ENCODE measurements around the gene GRSF1.
"Not testable (repeated sequence)": the region's sequence is repeated elsewhere in the genome, so short reads cannot be mapped to it uniquely, and the experiment has no call there.

GRSF1 gene

GRCh38 chr4:70831293-70831692 lies 8.4 kb downstream of the GRSF1 start:
- no peak for DNase-seq

GRCh38 chr4:70830054-70830453 lies 9.6 kb downstream of the GRSF1 start:
- no peak for DNase-seq

- DNase-seq = no peak
These were observed 10.2 kb downstream of the GRSF1 start for GRCh38 chr4:70829492-70829891.

- DNase-seq = no peak
These were observed 10.7 kb downstream of the GRSF1 start for GRCh38 chr4:70829015-70829414.

- DNase-seq = no peak
These were observed 20.8 kb downstream of the GRSF1 start for GRCh38 chr4:70818921-70819320.

- DNase-seq = no peak
These were observed 21.4 kb downstream of the GRSF1 start for GRCh38 chr4:70818173-70818855.

GRCh38 chr4:70816894-70817293 lies 22.8 kb downstream of the GRSF1 start:
- no peak for DNase-seq

- DNase-seq = no peak
These were observed 24.3 kb downstream of the GRSF1 start for GRCh38 chr4:70815370-70815769.

- no peak for DNase-seq
These were observed 31.5 kb downstream of the GRSF1 start for GRCh38 chr4:70808151-70808550.

GRCh38 chr4:70802928-70803580 lies 36.6 kb downstream of the GRSF1 start:
- no peak for DNase-seq

- peak in 1 of 5 donors; percentile 14 for DNase-seq
These were observed 38.4 kb downstream of the GRSF1 start for GRCh38 chr4:70801265-70801809.

GRCh38 chr4:70793626-70794025 lies 46.1 kb downstream of the GRSF1 start:
- DNase-seq = no peak

- no peak for DNase-seq
These were observed 51.0 kb downstream of the GRSF1 start for GRCh38 chr4:70788733-70789132.

- DNase-seq = no peak
These were observed 52.2 kb downstream of the GRSF1 start for GRCh38 chr4:70787496-70787895.

GRCh38 chr4:70783096-70783495 lies 56.6 kb downstream of the GRSF1 start:
- DNase-seq = no peak

GRCh38 chr4:70778888-70779422 lies 60.7 kb downstream of the GRSF1 start:
- no peak for DNase-seq

GRCh38 chr4:70772929-70773555 lies 66.6 kb downstream of the GRSF1 start:
- DNase-seq = no peak

- DNase-seq = not testable (repeated sequence)
These were observed 70.3 kb downstream of the GRSF1 start for GRCh38 chr4:70769396-70769795.

GRCh38 chr4:70768301-70768948 lies 71.3 kb downstream of the GRSF1 start:
- DNase-seq = no peak

Data from T-helper 1 cell (primary cell).